Measurements from ENCODE around the gene SLC38A4. TPM values are rescaled to one million over a fixed set of nuclear protein-coding genes. Genes with fewer than 3 reads are reported as not detected.

Gene SLC38A4
- total and polyA plus RNA-seq, 8 donors: 0.12 to 16.7 (median 8.4) TPM; not detected in 4

DNA sequence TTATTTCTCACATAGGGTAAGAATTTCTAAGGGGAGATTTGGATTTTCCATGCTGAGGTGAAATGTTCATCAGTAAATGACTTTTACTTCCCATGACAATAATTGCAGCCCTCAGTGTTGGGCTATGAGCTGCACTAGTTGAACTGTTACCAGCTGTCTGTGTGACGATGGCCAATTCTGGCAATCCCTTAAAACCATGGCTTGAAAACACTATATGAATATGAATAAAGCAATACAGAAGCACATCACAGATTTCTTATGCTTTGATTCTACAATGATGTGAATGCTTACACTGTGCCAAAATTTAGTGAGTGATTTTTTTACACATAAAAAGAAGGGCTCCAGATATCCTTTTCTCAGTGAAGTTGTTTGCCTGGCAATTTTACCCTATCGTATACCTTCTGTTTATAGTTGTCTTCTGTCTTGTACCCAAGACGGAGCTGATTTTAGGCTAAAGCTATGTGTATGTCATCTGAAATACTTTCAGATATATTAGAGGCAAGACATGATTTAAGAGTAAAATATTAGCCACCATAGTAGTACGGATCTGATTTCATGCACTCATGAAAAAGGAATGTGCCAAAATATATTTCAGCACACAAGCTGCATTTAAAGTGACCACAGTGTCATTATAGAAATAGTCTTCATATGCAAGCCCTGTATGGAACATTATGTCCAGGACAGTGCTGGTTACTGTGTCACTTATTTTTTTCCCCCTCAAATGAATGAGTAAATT is 52.0 kb downstream of the SLC38A4 start:
- Histone ChIP-seq H3K4me1 (peaks cover 0 to 9% (median 4%) of the 10 kb centered on the region in 4 donors), H3K27me3 (no peaks in the 10 kb centered on the region), H3K36me3 (no peaks in the 10 kb centered on the region), H3K27ac (no peak overlapping the region), H3K9me3 (no peaks in the 10 kb centered on the region), H3K4me3 (no peak overlapping the region)
- 56 to 79% (median 72%) methylated on average over 4 of the region's 4 CpGs for WGBS, 5 donors
- intact Hi-C loops (cut with DNase I; ENCODE audit: low total_unique reads): no loop called here
- TF ChIP-seq EP300 (IDR thresholded peaks at IDR 0.05): no peak
- no peak for TF ChIP-seq POLR2A (IDR thresholded peaks at IDR 0.05)
- no peak for TF ChIP-seq POLR2AphosphoS5 (IDR thresholded peaks at IDR 0.05)
- TF ChIP-seq, protein P1, sequence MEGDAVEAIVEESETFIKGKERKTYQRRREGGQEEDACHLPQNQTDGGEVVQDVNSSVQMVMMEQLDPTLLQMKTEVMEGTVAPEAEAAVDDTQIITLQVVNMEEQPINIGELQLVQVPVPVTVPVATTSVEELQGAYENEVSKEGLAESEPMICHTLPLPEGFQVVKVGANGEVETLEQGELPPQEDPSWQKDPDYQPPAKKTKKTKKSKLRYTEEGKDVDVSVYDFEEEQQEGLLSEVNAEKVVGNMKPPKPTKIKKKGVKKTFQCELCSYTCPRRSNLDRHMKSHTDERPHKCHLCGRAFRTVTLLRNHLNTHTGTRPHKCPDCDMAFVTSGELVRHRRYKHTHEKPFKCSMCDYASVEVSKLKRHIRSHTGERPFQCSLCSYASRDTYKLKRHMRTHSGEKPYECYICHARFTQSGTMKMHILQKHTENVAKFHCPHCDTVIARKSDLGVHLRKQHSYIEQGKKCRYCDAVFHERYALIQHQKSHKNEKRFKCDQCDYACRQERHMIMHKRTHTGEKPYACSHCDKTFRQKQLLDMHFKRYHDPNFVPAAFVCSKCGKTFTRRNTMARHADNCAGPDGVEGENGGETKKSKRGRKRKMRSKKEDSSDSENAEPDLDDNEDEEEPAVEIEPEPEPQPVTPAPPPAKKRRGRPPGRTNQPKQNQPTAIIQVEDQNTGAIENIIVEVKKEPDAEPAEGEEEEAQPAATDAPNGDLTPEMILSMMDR (IDR thresholded peaks at IDR 0.05): no peak
- DNase-seq: no peak

DNA sequence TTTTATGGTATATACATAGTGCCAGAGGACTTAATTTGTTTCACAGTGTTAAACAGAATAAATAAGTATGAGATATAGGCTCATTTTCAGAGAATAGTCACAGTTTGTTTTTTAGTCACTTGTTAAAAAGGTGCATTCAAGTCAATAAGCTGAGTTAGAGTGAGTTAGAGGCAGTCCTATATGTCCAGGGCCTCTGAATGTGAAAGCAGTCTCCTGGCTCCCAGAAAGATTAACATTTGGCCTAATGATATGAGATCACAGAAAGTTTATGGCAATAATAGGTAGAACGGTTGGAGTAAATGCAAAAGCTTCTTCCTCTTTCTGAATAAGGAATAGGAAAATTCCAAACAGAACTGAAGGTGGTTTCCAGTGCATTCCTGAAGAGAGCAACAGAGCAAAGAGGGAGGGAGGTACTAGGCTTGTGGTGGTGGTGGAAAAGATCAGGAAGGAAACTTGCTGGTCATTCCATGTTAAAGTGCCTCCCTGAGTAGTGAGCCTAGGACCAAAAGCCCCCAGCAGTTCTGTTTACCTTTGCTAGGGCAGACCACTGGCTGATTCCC is 54.4 kb downstream of the SLC38A4 start:
- intact Hi-C loops (cut with DNase I; ENCODE audit: low total_unique reads): no loop called here
- no peak for TF ChIP-seq POLR2AphosphoS5 (IDR thresholded peaks at IDR 0.05)
- no peak for TF ChIP-seq EP300 (IDR thresholded peaks at IDR 0.05)
- TF ChIP-seq POLR2A (IDR thresholded peaks at IDR 0.05): no peak
- TF ChIP-seq, protein P1 (IDR thresholded peaks at IDR 0.05): no peak
- 13 to 43% (median 33%) methylated on average over 1 of the region's 1 CpG for WGBS, 5 donors
- no peaks in the 10 kb centered on the region for H3K36me3 ChIP-seq
- no peak overlapping the region for H3K27ac ChIP-seq
- no peaks in the 10 kb centered on the region for H3K27me3 ChIP-seq
- no peaks in the 10 kb centered on the region for H3K9me3 ChIP-seq
- DNase-seq: no peak
- peaks cover 0 to 9% (median 4%) of the 10 kb centered on the region in 4 donors for H3K4me1 ChIP-seq
- H3K4me3 ChIP-seq: no peak overlapping the region

DNA sequence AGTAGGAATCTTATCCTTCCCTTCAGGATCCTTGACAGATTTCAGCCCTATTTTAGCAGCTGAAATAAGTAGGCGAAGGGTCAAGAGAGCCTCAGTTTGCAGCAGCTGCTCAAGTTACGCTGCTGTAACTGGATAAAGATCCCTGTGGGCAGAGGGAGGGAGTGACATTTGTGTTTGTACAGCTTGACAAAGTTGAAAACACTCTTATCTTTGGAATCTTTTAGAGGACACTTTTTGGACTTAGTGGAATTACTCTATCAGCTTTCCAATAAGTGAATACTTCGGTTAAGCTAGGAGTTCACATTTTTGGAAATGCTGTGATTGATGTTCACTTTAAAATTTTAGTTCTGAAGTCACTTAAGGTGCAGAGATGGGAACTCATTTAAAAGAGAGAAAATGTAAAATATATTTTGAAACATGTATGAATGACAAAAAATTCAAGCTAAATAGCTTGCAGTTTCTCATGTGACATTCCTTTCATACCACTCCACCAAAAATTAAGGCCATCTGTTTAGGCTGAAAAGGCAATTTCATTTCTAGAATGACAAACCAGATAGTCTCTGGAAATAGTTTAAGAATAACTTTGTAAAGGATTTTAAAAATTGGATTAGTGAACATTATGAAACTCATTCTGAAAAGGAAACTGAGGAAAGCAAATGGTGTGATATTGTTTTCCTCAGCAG is 55.2 kb downstream of the SLC38A4 start:
- no peaks in the 10 kb centered on the region for H3K27me3 ChIP-seq
- peaks cover 0 to 9% (median 4%) of the 10 kb centered on the region in 4 donors for H3K4me1 ChIP-seq
- no peak for TF ChIP-seq POLR2AphosphoS5 (IDR thresholded peaks at IDR 0.05)
- no peak for TF ChIP-seq POLR2A (IDR thresholded peaks at IDR 0.05)
- TF ChIP-seq, protein P1 (IDR thresholded peaks at IDR 0.05): no peak
- TF ChIP-seq EP300 (IDR thresholded peaks at IDR 0.05): no peak
- H3K36me3 ChIP-seq: no peaks in the 10 kb centered on the region
- no peak overlapping the region for H3K4me3 ChIP-seq
- WGBS, 5 donors: 42 to 62% (median 55%) methylated on average over 3 of the region's 3 CpGs
- H3K9me3 ChIP-seq: no peaks in the 10 kb centered on the region
- no peak overlapping the region for H3K27ac ChIP-seq
- intact Hi-C loops (cut with DNase I; ENCODE audit: low total_unique reads): no loop called here
- peak in 1 of 2 donors; percentile 44 for DNase-seq

DNA sequence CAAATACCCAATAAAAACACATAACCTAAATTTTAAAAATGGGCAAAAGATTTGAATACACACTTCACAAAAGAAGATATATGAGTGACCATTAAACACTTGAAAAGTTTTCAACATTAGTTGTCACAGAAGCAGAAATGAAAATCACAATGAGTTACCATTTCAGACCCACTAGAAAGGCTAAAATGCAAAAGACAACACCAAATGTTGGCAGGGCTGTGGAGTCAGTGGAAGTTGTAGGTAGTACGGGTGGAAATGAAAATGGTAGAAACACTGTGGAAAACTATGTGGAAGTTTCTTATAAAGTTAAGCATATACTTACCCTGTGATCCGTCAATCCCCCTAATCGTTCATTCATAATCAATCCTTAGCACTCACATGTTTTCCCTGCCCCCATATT is 61.8 kb downstream of the SLC38A4 start:
- DNase-seq: no peak
- no peak overlapping the region for H3K4me3 ChIP-seq
- H3K27ac ChIP-seq: no peak overlapping the region
- no peaks in the 10 kb centered on the region for H3K27me3 ChIP-seq
- H3K36me3 ChIP-seq: no peaks in the 10 kb centered on the region
- TF ChIP-seq EP300 (IDR thresholded peaks at IDR 0.05) (no peak), POLR2AphosphoS5 (IDR thresholded peaks at IDR 0.05) (no peak), POLR2A (IDR thresholded peaks at IDR 0.05) (no peak)
- TF ChIP-seq, protein P1 (IDR thresholded peaks at IDR 0.05): no peak
- peaks cover 0 to 10% (median 8%) of the 10 kb centered on the region in 4 donors for H3K9me3 ChIP-seq
- intact Hi-C loops (cut with DNase I; ENCODE audit: low total_unique reads): no loop called here
- 60 to 92% (median 78%) methylated on average over 3 of the region's 3 CpGs for WGBS, 5 donors
- no peaks in the 10 kb centered on the region for H3K4me1 ChIP-seq
